Fibroblast of lung (primary cell): ENCODE measurements around the gene RAB30.
"Not testable (repeated sequence)": the region's sequence is repeated elsewhere in the genome, so short reads cannot be mapped to it uniquely, and the experiment has no call there.

Source experiments
- CTCF ChIP-seq, 2 donors: IDR thresholded peaks in 1 of 2; conservative IDR thresholded peaks in 1 of 2; 1 replicate in 1 of 2; 2 replicates in 1 of 2; pipeline ENCODE4 v1.5.1; 2011 to 2012; ENCODE audit warnings: low read length in 2 of 2, control low read depth in 1 of 2, inconsistent platforms in 1 of 2, low read depth in 1 of 2, mild to moderate bottlenecking in 1 of 2
- EZH2 ChIP-seq: IDR thresholded peaks from 2 replicates; pipeline ENCODE4 v1.5.1; 2012; ENCODE audit warnings: low read length, control low read depth, mild to moderate bottlenecking; ENCODE audit errors: missing control alignments

GRCh38 chr11:82962021-82962420, 109.7 kb downstream of the RAB30 start:
- TF ChIP-seq CTCF (conservative IDR thresholded peaks at IDR 0.05 in 1 of 2, IDR thresholded peaks at IDR 0.05 in 1 of 2; ENCODE audit: low read depth in 1 of 2, low read length in 2 of 2); EZH2: not testable (repeated sequence)
